ENCODE results near the gene GATAD2B.

The GATAD2B gene

DNA sequence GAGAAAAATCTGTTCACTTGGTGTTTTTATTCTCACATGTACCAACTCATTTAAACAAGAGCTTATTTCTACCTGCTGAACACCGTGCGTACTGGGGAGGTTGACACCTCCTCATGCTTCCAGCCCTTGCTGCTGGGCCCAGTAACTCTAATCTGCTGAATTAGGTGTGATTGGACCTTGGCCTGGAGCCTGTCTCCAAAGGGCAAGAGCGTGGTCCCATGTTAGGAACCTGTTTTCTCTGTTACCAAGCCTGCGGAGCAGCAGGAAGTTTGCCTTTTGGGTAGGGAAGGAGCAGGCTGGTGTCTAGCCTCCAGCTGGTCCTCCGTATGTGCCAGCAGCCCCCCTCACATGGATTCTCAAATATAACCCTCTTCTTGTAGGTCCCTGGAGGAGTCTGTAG is 158.5 kb downstream of the GATAD2B start:
- Histone ChIP-seq H3K9me3 (ENCODE audit: insufficient read depth, low read depth, low read length) (no peaks in the 10 kb centered on the region), H2AFZ (ENCODE audit: low read length) (no peak overlapping the region), H3K27me3 (ENCODE audit: insufficient read depth, low read length, poor library complexity, severe bottlenecking) (no peaks in the 10 kb centered on the region), H3K36me3 (ENCODE audit: insufficient read depth, low read length) (peaks cover 32% of the 10 kb centered on the region; the same call in 1 of the 2 replicates), H4K20me1 (ENCODE audit: insufficient read depth, low read length, poor library complexity, severe bottlenecking) (no peaks in the 10 kb centered on the region), H3K4me2 (ENCODE audit: low read depth, low read length, poor library complexity, severe bottlenecking) (no peak overlapping the region), H3K9ac (ENCODE audit: low read depth, low read length, poor library complexity, severe bottlenecking) (no peak overlapping the region), H3F3A (ENCODE audit: low read depth) (no peaks in the 10 kb centered on the region), H3K4me3 (ENCODE audit: low read length, poor library complexity, severe bottlenecking) (no peak overlapping the region), H3K4me1 (ENCODE audit: insufficient read depth, low read length, poor library complexity, severe bottlenecking) (no peaks in the 10 kb centered on the region), H3K9me2 (replicated peaks; ENCODE audit: low read depth, low read length) (no peaks in the 10 kb centered on the region), H3K79me2 (ENCODE audit: insufficient read depth, low read length) (no peaks in the 10 kb centered on the region)
- TF ChIP-seq, protein P1, sequence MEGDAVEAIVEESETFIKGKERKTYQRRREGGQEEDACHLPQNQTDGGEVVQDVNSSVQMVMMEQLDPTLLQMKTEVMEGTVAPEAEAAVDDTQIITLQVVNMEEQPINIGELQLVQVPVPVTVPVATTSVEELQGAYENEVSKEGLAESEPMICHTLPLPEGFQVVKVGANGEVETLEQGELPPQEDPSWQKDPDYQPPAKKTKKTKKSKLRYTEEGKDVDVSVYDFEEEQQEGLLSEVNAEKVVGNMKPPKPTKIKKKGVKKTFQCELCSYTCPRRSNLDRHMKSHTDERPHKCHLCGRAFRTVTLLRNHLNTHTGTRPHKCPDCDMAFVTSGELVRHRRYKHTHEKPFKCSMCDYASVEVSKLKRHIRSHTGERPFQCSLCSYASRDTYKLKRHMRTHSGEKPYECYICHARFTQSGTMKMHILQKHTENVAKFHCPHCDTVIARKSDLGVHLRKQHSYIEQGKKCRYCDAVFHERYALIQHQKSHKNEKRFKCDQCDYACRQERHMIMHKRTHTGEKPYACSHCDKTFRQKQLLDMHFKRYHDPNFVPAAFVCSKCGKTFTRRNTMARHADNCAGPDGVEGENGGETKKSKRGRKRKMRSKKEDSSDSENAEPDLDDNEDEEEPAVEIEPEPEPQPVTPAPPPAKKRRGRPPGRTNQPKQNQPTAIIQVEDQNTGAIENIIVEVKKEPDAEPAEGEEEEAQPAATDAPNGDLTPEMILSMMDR (conservative IDR thresholded peaks at IDR 0.05; ENCODE audit: low read length): no peak
- no peak for TF ChIP-seq EZH2phosphoT487 (IDR thresholded peaks at IDR 0.05; ENCODE audit: borderline replicate concordance)

DNA sequence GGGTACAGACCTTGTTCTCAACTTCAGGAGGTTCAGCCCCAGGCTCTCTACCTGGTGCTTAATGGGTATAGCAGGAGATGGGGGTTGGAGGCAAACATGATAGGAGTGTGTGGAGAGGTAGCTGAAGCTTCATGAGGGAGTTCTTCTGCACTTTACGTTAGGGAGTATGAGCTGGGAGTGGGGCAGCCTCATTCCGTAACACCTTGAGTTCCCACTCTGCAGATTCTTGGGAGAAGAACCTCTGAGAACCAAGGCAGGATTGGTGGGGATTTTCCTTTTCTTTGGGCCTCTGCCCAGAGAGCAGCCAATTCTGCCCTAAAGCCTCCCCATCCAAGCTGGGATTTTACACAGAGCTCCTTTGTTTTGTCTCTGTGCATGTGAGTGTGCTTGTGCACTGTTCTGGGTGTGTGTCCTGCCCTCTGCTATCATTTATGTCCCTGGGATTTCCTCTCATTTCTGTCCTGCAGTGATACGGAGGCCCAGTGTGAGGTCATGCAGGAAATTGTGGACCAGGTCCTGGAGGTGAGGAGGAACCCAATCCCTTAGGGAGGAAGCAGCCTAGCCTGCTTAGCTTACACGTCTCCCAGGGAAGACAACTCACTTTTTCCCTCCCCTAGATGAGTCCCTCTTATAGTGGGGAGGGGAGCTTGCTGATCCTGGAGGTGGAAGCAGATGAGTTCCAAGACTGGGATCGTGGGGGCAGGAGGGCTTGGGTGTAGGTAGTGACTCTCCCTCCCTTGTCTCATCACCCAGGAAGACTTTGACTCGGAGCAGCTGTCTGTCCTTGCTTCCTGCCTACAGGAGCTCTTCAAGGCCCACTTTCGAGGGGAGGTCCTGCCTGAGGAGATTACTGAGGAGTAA is 159.2 kb downstream of the GATAD2B start:
- no peaks in the 10 kb centered on the region for H3K9me2 ChIP-seq (replicated peaks; ENCODE audit: low read depth, low read length)
- no peaks in the 10 kb centered on the region for H4K20me1 ChIP-seq (ENCODE audit: insufficient read depth, low read length, poor library complexity, severe bottlenecking)
- no peak overlapping the region for H3K9ac ChIP-seq (ENCODE audit: low read depth, low read length, poor library complexity, severe bottlenecking)
- H3K79me2 ChIP-seq (ENCODE audit: insufficient read depth, low read length): no peaks in the 10 kb centered on the region
- no peaks in the 10 kb centered on the region for H3K4me1 ChIP-seq (ENCODE audit: insufficient read depth, low read length, poor library complexity, severe bottlenecking)
- H3F3A ChIP-seq (ENCODE audit: low read depth): no peaks in the 10 kb centered on the region
- H3K4me3 ChIP-seq (ENCODE audit: low read length, poor library complexity, severe bottlenecking): no peak overlapping the region
- TF ChIP-seq, protein P1 (conservative IDR thresholded peaks at IDR 0.05; ENCODE audit: low read length): no peak
- no peak for TF ChIP-seq EZH2phosphoT487 (IDR thresholded peaks at IDR 0.05; ENCODE audit: borderline replicate concordance)
- no peak overlapping the region for H2AFZ ChIP-seq (ENCODE audit: low read length)
- H3K36me3 ChIP-seq (ENCODE audit: insufficient read depth, low read length): peaks cover 40% of the 10 kb centered on the region; the same call in 1 of the 2 replicates
- no peak overlapping the region for H3K4me2 ChIP-seq (ENCODE audit: low read depth, low read length, poor library complexity, severe bottlenecking)
- H3K9me3 ChIP-seq (ENCODE audit: insufficient read depth, low read depth, low read length): no peaks in the 10 kb centered on the region
- no peaks in the 10 kb centered on the region for H3K27me3 ChIP-seq (ENCODE audit: insufficient read depth, low read length, poor library complexity, severe bottlenecking)

DNA sequence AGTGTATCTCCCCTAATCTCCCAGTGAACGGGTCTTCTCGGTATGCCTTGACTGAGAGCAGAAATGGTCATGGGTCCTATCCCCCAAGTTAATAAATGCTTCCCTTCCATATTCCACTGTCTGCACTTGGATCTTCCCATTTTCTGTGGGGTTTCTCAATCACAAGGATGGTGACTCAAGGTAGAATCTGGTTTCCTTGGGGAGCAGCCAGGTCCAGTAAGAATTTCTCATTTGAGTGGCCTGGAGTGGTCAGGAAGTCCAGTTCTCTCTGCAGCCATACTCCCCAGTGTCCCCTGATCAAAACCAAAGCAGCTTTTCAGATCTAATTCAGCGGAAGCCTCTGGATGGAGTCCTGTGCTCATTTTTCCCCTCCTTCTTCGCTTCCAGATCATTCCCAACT is 162.3 kb downstream of the GATAD2B start:
- Histone ChIP-seq H3K27me3 (ENCODE audit: insufficient read depth, low read length, poor library complexity, severe bottlenecking) (no peaks in the 10 kb centered on the region), H3K9ac (ENCODE audit: low read depth, low read length, poor library complexity, severe bottlenecking) (no peak overlapping the region), H3F3A (ENCODE audit: low read depth) (no peaks in the 10 kb centered on the region), H3K9me3 (ENCODE audit: insufficient read depth, low read depth, low read length) (no peaks in the 10 kb centered on the region), H3K79me2 (ENCODE audit: insufficient read depth, low read length) (no peaks in the 10 kb centered on the region), H2AFZ (ENCODE audit: low read length) (no peak overlapping the region), H3K4me2 (ENCODE audit: low read depth, low read length, poor library complexity, severe bottlenecking) (no peak overlapping the region), H3K4me1 (ENCODE audit: insufficient read depth, low read length, poor library complexity, severe bottlenecking) (no peaks in the 10 kb centered on the region), H3K4me3 (ENCODE audit: low read length, poor library complexity, severe bottlenecking) (no peak overlapping the region), H3K36me3 (ENCODE audit: insufficient read depth, low read length) (peaks cover 46% of the 10 kb centered on the region; the same call in 1 of the 2 replicates), H4K20me1 (ENCODE audit: insufficient read depth, low read length, poor library complexity, severe bottlenecking) (no peaks in the 10 kb centered on the region), H3K9me2 (replicated peaks; ENCODE audit: low read depth, low read length) (no peaks in the 10 kb centered on the region)
- TF ChIP-seq, protein P1 (conservative IDR thresholded peaks at IDR 0.05; ENCODE audit: low read length): no peak
- TF ChIP-seq EZH2phosphoT487 (IDR thresholded peaks at IDR 0.05; ENCODE audit: borderline replicate concordance): no peak

Data from Loucy (cell line).